OCI-LY1 (cell line): ENCODE measurements around the gene SLC44A3.

Source experiments
- H2AFZ ChIP-seq: fragments of 200-600 bp; sonication (generic), shearing (Covaris generic); 2 replicates; pipeline ENCODE4 v1.6.0; 2014; ENCODE audit warnings: antibody characterized with exemption, mild to moderate bottlenecking, low read length
- H3F3A ChIP-seq: fragments of 200-600 bp; sonication (generic), shearing (Covaris generic); 2 replicates; pipeline ENCODE4 v1.6.0; 2014; ENCODE audit warnings: mild to moderate bottlenecking, antibody characterized with exemption, low read length, moderate library complexity; ENCODE audit not compliant: insufficient read depth
- H3K27ac ChIP-seq: fragments of 200-600 bp; sonication (generic); 2 replicates; pipeline ENCODE4 v1.5.1; 2014; ENCODE audit warnings: low read length, mixed run types, mild to moderate bottlenecking, low read depth; ENCODE audit not compliant: poor library complexity, severe bottlenecking
- H3K27me3 ChIP-seq: fragments of 200-600 bp; sonication (generic); 2 replicates; pipeline ENCODE4 v1.6.0; 2014; ENCODE audit warnings: antibody characterized with exemption, mild to moderate bottlenecking, low read length, moderate library complexity; ENCODE audit not compliant: insufficient read depth
- H3K36me3 ChIP-seq: fragments of 200-600 bp; sonication (generic); 2 replicates; pipeline ENCODE4 v1.6.1; 2014; ENCODE audit warnings: mild to moderate bottlenecking, antibody characterized with exemption, low read length, moderate library complexity, mixed read lengths; ENCODE audit not compliant: insufficient read depth
- H3K4me1 ChIP-seq: fragments of 200-600 bp; sonication (generic); 2 replicates; pipeline ENCODE4 v1.5.1; 2014; ENCODE audit warnings: mild to moderate bottlenecking, low read length, moderate library complexity; ENCODE audit not compliant: insufficient read depth, severe bottlenecking
- H3K4me2 ChIP-seq: fragments of 200-600 bp; sonication (generic), shearing (Covaris generic); 2 replicates; pipeline ENCODE4 v1.6.1; 2014; ENCODE audit warnings: low read length
- H3K4me3 ChIP-seq: fragments of 200-600 bp; sonication (generic); 2 replicates; pipeline ENCODE4 v1.5.1; 2014; ENCODE audit warnings: low read length, low read depth, mild to moderate bottlenecking, mixed read lengths; ENCODE audit not compliant: poor library complexity, severe bottlenecking
- H3K79me2 ChIP-seq: fragments of 200-600 bp; shearing (Covaris generic); 2 replicates; pipeline ENCODE4 v1.6.1; 2016; ENCODE audit warnings: mixed run types, low read length, mixed read lengths; ENCODE audit not compliant: insufficient read depth
- H3K9ac ChIP-seq: fragments of 200-600 bp; sonication (generic), shearing (Covaris generic); 2 replicates; pipeline ENCODE4 v1.6.1; 2014; ENCODE audit warnings: mild to moderate bottlenecking, low read length, mixed read lengths
- H3K9me2 ChIP-seq: fragments of 200-600 bp; sonication (generic), shearing (Covaris generic); 2 replicates; pipeline ENCODE4 v1.6.1; 2014; ENCODE audit warnings: low read depth, mild to moderate bottlenecking, low read length, mixed read lengths
- H3K9me3 ChIP-seq: fragments of 200-600 bp; shearing (Covaris generic); 2 replicates; pipeline ENCODE4 v1.6.1; 2014; ENCODE audit warnings: low read length, mixed read lengths
- H4K20me1 ChIP-seq: fragments of 200-600 bp; sonication (generic), shearing (Covaris generic); 2 replicates; pipeline ENCODE4 v1.6.0; 2016; ENCODE audit warnings: mild to moderate bottlenecking, low read length; ENCODE audit not compliant: insufficient read depth
- EZH2 ChIP-seq: fragments of 200-600 bp; sonication (generic), shearing (Covaris generic); IDR thresholded peaks from 2 replicates; pipeline ENCODE4 v1.8.0; 2017; ENCODE audit warnings: borderline replicate concordance, mixed run types, mild to moderate bottlenecking, antibody characterized with exemption, low read length, moderate library complexity, mixed read lengths
- TF ChIP-seq, protein P1 (sequence below): fragments of 200-600 bp; sonication (generic), shearing (Covaris generic); IDR thresholded peaks from 2 replicates; pipeline ENCODE4 v1.5.1; 2017; ENCODE audit warnings: mild to moderate bottlenecking, antibody characterized with exemption, low read length, moderate library complexity, mixed read lengths

The SLC44A3 gene

DNA sequence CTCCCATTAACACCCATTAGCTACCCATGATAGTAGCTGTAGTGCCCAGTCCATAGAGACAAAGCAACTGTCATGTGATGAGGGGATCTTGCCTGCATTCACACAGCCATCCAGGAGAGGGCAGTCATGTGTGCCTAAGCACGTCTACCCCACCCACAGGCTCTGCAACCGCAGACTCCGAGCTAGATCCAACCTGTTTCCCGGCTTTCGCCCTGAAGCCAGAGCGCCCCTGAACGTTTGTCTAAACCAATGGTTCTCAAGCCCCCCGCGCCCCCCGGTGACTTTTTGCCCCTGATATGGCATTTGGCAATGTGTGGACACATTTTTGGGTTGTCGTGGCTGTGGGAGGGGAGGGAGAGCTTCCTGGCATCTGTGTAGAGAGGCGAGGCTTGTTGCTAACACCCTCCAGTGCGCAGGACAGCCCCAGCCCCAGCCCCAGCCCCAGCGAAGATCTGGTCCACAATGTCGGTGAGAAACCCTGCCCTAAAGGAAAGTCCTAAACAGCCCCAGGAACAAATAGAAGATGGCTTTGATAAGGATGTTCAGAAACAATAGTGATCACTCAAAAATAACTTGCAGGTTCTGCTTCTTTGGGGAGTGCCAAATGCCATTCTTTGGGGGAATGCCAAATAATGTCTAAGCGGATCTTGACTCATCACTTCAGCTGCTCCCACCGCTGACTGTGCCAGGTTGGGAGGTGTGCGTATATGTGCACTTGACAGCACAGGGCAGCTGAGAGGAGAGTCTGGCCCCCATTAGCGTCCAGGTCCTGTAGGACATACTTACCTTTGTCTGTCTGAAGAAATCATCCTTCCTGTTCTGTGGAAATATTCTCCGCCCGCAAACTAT, 34.5 kb downstream of the SLC44A3 start:
- no peaks in the 10 kb centered on the region for H3K27me3 ChIP-seq
- no peak overlapping the region for H2AFZ ChIP-seq
- H3K4me2 ChIP-seq, result peak overlapping the region; percentile 73
- peak overlapping the region; percentile 54 for H3K4me3 ChIP-seq
- H3K79me2 ChIP-seq, result no peaks in the 10 kb centered on the region
- H3K4me1 ChIP-seq, result no peaks in the 10 kb centered on the region
- no peaks in the 10 kb centered on the region for H3K36me3 ChIP-seq
- H3F3A ChIP-seq, result no peaks in the 10 kb centered on the region
- H3K27ac ChIP-seq, result no peak overlapping the region
- no peaks in the 10 kb centered on the region for H3K9me3 ChIP-seq
- H3K9ac ChIP-seq, result no peak overlapping the region; the same call in 1 of the 2 replicates
- no peaks in the 10 kb centered on the region for H3K9me2 ChIP-seq
- no peaks in the 10 kb centered on the region for H4K20me1 ChIP-seq
- TF ChIP-seq, protein P1, sequence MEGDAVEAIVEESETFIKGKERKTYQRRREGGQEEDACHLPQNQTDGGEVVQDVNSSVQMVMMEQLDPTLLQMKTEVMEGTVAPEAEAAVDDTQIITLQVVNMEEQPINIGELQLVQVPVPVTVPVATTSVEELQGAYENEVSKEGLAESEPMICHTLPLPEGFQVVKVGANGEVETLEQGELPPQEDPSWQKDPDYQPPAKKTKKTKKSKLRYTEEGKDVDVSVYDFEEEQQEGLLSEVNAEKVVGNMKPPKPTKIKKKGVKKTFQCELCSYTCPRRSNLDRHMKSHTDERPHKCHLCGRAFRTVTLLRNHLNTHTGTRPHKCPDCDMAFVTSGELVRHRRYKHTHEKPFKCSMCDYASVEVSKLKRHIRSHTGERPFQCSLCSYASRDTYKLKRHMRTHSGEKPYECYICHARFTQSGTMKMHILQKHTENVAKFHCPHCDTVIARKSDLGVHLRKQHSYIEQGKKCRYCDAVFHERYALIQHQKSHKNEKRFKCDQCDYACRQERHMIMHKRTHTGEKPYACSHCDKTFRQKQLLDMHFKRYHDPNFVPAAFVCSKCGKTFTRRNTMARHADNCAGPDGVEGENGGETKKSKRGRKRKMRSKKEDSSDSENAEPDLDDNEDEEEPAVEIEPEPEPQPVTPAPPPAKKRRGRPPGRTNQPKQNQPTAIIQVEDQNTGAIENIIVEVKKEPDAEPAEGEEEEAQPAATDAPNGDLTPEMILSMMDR, result peak; percentile 93
- TF ChIP-seq EZH2, result no peak

DNA sequence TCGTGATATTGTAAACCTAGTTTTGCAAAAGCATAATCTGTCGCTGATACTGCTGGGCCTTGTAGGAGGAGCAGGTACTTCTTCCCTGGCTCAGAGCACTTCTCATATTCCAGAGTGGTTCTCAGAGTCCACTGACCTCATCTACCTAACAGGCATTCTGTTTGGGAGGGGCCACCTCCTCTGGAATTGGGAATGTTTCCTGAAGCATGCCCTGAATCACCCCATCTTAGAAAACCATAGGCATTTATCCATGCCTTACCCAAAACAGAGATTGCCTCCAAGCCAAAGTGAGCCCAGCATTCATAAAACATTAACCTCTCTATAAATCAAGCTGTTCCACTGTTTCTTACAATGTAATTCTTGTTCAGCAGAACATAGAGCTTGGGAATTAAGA, 35.1 kb downstream of the SLC44A3 start:
- H3K36me3 ChIP-seq, result no peaks in the 10 kb centered on the region
- no peak overlapping the region for H2AFZ ChIP-seq
- H3F3A ChIP-seq, result no peaks in the 10 kb centered on the region
- no peak overlapping the region for H3K9ac ChIP-seq
- H3K9me2 ChIP-seq, result no peaks in the 10 kb centered on the region
- no peak overlapping the region for H3K4me2 ChIP-seq
- TF ChIP-seq, protein P1, result no peak
- H3K9me3 ChIP-seq, result no peaks in the 10 kb centered on the region
- no peaks in the 10 kb centered on the region for H4K20me1 ChIP-seq
- no peaks in the 10 kb centered on the region for H3K4me1 ChIP-seq
- H3K4me3 ChIP-seq, result no peak overlapping the region
- H3K79me2 ChIP-seq, result no peaks in the 10 kb centered on the region
- H3K27ac ChIP-seq, result no peak overlapping the region
- H3K27me3 ChIP-seq, result no peaks in the 10 kb centered on the region

DNA sequence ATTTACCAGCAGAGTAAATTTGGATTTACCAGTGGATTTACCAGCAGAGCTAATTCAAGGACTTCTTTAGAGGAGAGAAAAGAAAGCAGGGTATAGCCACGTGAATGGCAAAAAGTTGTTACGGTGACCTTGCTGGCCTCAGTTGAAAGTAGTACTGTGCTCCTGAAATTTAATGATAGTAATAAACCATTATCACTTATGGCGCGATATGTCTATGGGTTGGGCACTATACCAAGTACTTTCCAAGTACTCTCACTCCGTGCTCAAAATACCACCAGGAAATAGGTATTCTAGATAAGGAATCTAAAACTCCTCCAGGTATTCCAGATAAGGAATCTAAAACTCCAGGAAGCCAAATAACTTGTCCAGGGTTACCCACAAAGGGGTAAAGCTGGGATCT, 35.8 kb downstream of the SLC44A3 start:
- H3K9me3 ChIP-seq, result no peaks in the 10 kb centered on the region
- no peaks in the 10 kb centered on the region for H3F3A ChIP-seq
- H3K4me2 ChIP-seq, result no peak overlapping the region
- H3K36me3 ChIP-seq, result no peaks in the 10 kb centered on the region
- TF ChIP-seq, protein P1, result no peak
- no peaks in the 10 kb centered on the region for H3K79me2 ChIP-seq
- no peaks in the 10 kb centered on the region for H3K4me1 ChIP-seq
- no peaks in the 10 kb centered on the region for H3K27me3 ChIP-seq
- no peaks in the 10 kb centered on the region for H3K9me2 ChIP-seq
- no peak overlapping the region for H3K9ac ChIP-seq
- no peak overlapping the region for H3K4me3 ChIP-seq
- H2AFZ ChIP-seq, result no peak overlapping the region
- H4K20me1 ChIP-seq, result no peaks in the 10 kb centered on the region
- no peak overlapping the region for H3K27ac ChIP-seq
